Measurements from ENCODE around the gene IFT88.

IFT88 gene

DNA sequence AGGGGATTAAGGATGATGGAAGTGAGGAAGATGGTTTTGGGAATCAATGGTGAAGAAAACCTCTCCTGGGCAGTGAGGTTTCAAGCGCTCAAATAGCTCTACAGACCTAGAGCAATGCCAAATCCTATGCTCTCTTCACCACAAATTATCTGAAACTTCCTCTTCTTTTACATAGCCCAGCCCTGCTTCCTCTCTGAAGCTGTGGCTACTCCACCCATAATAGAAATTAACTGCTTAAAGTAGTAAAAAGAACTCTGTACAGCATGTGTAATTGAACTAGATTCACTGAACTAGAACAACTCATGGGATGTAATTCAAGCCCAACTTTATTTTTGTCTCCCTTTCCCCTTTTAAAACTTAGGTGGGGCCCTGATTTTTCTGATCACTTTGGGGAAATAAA lies 20.4 kb upstream of the IFT88 start:
- in situ Hi-C loops (cut with MboI; ENCODE audit: low sequenced_read_pairs, unreplicated experiment), result no loop called here
- no peak for DNase-seq (ENCODE audit: low spot score)

DNA sequence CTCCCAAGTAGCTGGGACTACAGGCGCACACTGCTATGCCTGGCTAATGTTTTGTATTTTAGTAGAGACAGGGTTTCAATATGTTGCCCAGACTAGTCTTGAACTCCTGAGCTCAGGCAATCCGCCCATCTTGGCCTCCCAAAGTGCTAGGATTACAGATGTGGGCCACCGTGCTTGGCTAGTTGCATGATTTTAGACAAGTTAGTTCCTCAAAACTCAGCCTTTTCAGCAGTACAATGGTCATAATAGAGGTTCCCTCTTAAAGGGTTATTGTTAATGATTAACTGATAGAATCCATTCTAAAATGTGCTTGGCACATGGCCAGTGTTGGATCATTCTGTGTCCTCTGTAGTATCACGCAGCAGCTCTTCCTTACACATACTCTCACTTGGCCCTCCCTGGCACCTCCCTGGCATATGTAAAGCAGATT lies 19.5 kb upstream of the IFT88 start:
- TF ChIP-seq, protein P1, sequence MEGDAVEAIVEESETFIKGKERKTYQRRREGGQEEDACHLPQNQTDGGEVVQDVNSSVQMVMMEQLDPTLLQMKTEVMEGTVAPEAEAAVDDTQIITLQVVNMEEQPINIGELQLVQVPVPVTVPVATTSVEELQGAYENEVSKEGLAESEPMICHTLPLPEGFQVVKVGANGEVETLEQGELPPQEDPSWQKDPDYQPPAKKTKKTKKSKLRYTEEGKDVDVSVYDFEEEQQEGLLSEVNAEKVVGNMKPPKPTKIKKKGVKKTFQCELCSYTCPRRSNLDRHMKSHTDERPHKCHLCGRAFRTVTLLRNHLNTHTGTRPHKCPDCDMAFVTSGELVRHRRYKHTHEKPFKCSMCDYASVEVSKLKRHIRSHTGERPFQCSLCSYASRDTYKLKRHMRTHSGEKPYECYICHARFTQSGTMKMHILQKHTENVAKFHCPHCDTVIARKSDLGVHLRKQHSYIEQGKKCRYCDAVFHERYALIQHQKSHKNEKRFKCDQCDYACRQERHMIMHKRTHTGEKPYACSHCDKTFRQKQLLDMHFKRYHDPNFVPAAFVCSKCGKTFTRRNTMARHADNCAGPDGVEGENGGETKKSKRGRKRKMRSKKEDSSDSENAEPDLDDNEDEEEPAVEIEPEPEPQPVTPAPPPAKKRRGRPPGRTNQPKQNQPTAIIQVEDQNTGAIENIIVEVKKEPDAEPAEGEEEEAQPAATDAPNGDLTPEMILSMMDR (IDR thresholded peaks at IDR 0.05; ENCODE audit: borderline replicate concordance, control extremely low read depth, extremely low read depth, insufficient read depth, missing control alignments), result no peak
- in situ Hi-C loops (cut with MboI; ENCODE audit: low sequenced_read_pairs, unreplicated experiment), result no loop called here
- DNase-seq (ENCODE audit: low spot score), result no peak

More for the DNA sequence above, 20.4 kb upstream of the IFT88 start:
- TF ChIP-seq, protein P1 (IDR thresholded peaks at IDR 0.05; ENCODE audit: borderline replicate concordance, control extremely low read depth, extremely low read depth, insufficient read depth, missing control alignments), result no peak

DNA sequence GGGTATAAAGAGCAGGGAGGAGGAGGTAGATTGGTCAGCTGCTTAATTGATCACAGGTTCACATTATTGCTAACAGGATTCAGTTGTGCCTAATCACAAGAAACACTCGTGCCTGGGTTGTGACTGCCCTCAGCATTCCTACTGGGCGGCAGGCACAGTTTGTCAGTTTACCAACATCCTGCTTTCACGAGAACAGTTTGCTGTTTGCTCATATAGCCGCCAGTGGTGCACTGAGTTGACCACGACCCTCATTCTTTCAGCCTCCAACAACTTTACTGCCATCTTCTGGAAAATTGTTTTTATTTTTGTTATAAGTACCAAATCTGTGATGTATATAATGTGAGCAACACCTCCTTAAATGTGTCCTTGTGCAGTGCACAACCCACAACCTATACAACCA lies 16.2 kb upstream of the IFT88 start:
- TF ChIP-seq, protein P1 (IDR thresholded peaks at IDR 0.05; ENCODE audit: borderline replicate concordance, control extremely low read depth, extremely low read depth, insufficient read depth, missing control alignments), result no peak
- in situ Hi-C loops (cut with MboI; ENCODE audit: low sequenced_read_pairs, unreplicated experiment), result no loop called here
- DNase-seq (ENCODE audit: low spot score), result no peak

DNA sequence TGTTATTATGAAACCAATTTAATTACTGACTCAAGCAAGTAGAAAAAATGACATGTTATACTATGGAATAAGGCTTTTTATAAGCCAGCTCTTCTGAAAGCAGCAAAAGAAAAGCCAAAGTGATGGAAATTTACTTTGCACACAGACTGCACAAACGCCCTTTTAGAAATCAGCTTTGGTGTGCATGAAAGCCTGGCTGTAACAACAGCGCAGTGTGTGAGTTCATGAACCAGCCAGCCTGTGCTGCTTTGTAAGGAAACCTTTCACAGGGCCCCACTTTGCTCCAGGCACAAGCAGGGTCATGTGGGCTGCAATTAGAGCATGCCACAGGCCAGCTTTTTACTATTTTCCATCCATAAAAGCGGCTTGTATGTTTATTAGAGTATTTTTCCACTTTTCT lies 13.6 kb upstream of the IFT88 start:
- in situ Hi-C loops (cut with MboI; ENCODE audit: low sequenced_read_pairs, unreplicated experiment), result no loop called here
- DNase-seq (ENCODE audit: low spot score), result no peak

DNA sequence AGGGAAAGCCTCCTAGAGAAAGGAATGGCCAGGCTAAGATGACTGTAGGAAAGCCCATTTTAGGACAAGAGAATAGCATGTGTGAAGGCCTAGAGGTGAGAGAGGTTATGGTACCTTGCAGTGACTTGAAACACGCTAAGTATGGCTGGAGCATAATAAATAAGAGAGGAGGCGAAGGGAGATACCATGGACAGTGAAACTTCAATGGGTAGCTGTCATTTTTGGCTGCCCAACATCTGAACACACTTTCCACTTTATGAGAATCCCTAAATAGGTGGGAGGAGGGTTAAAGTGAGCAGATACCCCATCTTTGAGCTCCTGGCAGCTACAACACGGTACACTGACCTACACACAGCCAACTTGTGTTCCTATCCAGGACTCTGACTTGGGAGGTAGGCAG lies 8.0 kb upstream of the IFT88 start:
- no peak for DNase-seq (ENCODE audit: low spot score)
- in situ Hi-C loops (cut with MboI; ENCODE audit: low sequenced_read_pairs, unreplicated experiment), result no loop called here
- TF ChIP-seq, protein P1 (IDR thresholded peaks at IDR 0.05; ENCODE audit: borderline replicate concordance, control extremely low read depth, extremely low read depth, insufficient read depth, missing control alignments), result no peak

More for the DNA sequence above, 13.6 kb upstream of the IFT88 start:
- TF ChIP-seq, protein P1 (IDR thresholded peaks at IDR 0.05; ENCODE audit: borderline replicate concordance, control extremely low read depth, extremely low read depth, insufficient read depth, missing control alignments), result no peak

DNA sequence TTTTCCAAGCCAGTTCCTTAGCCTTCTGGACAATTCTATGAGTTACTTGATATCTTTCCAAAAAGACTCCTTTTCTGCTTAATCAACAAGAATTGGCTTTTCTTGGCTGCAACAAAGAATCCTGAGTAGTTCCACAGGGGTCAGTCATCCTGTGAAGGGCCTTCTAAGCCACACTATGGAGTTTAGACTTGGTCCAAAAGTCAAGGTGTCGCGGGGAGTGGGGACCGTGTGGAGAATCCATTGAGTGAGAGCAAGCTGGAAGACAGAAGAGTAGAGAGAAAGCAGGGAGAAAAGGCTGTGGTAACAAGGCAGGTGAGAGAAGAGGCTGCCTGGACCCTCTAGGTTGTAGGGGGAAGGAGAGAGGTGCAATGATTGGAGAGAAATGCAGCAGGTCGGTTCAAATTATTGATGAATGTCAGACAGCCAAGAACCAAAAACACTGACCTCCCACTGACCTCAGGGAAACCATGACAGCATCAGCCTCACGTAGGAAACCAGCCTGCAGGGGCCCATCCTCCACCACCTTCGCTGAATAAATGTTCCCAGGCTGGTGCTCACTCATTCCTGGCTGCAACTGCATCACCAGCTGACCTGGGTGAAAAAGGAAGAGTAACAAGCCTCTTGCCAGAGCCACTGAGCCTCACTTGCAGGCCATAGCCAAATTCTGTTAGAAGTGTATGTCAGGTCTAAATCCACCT lies 7.1 kb upstream of the IFT88 start:
- TF ChIP-seq, protein P1 (IDR thresholded peaks at IDR 0.05; ENCODE audit: borderline replicate concordance, control extremely low read depth, extremely low read depth, insufficient read depth, missing control alignments), result no peak
- in situ Hi-C loops (cut with MboI; ENCODE audit: low sequenced_read_pairs, unreplicated experiment), result no loop called here
- no peak for DNase-seq (ENCODE audit: low spot score)

All from GM13976 (cell line).